Stimulated activated naive CD8-positive, alpha-beta T cell treated with anti-CD3 and anti-CD28 coated beads, Interleukin-15, Interleukin-2, amounts not matched to agents 100 U/mL and 50 U/mL, for 24 hours (primary cell): ENCODE results near the gene PHOX2B.
"Not testable (repeated sequence)": the region's sequence is repeated elsewhere in the genome, so short reads cannot be mapped to it uniquely, and the experiment has no call there.

Experiments
- ATAC-seq: fragments of 150-1000 bp; cut with Tn5 transposase; one replicate; pipeline ENCODE4 v1.10.0; 2021
- DNase-seq: peaks from one replicate; pipeline ENCODE4 v3.0.0; 2021

Gene PHOX2B

GRCh38 chr4:41711654-41712053 is 36.9 kb downstream of the PHOX2B start:
- not testable (repeated sequence) for DNase-seq, ATAC-seq

GRCh38 chr4:41709844-41710481 is 38.6 kb downstream of the PHOX2B start:
- DNase-seq, result no peak
- no peak for ATAC-seq

DNA sequence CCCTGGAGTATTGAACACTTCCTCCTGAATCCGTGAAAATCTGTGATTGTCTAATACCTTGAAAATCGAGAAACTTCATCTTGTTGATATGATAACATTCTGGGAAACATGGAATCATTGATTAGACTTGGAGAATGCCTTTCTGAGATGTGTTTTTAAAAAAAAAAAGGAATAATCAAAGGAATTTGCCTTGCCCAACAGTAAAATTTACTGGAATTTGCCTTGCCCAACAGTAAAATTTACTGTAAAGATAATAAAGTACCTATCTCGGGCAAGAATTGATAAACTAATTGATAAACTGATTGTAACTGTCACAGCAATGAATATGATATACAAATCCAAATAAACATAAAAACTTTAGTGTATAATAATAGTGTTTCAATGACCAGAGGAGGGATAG is 44.7 kb downstream of the PHOX2B start:
- DNase-seq, result no peak
- ATAC-seq, result no peak

GRCh38 chr4:41702770-41703169 is 45.8 kb downstream of the PHOX2B start:
- DNase-seq, result no peak
- no peak for ATAC-seq

DNA sequence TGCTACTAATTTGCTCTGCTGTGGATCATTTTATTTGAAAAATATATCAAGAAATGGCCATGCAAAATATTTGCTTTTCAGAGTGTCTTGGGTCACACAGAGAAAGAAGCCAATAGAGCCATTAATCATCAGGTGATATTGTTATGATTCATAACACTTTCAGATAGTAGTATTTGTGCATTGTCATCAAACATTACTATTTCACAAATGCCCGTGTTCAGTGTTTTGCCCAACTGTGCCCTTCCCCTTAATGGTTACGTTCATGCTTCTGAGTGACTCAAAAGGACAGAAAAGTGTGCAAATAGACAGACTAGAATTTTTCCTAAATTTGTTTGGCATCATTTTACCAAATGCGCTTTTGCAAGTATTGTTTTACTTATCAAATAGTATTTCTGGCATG is 46.5 kb downstream of the PHOX2B start:
- no peak for ATAC-seq
- DNase-seq, result no peak

DNA sequence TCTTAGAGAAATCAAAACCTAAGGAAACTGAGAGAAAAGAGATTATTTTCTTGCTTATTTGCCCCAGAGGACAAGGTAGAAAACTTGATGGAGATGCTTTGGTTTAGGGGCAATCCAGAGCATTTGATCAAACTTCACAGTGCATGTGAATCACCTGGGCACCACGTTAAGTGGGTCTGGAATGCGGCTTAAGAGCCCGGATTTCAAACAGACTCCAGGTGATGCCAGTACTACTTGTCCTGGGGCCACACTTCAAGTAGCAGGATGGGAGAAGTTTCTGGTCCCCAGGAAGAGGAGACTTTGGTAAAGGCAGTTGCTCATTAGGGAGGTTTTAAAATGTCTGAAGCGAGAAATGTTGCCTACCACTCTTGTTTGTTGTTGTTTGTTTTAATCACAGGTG is 51.8 kb downstream of the PHOX2B start:
- ATAC-seq (no peak), DNase-seq (no peak)

GRCh38 chr4:41696131-41696530 is 52.4 kb downstream of the PHOX2B start:
- DNase-seq (no peak), ATAC-seq (no peak)
